RCC 7860 (cell line): ENCODE measurements around the gene CTRB1.
"Not testable (repeated sequence)": the region's sequence is repeated elsewhere in the genome, so short reads cannot be mapped to it uniquely, and the experiment has no call there.

Experiments used
- DNase-seq: peaks from one replicate; pipeline ENCODE4 v3.0.0-alpha.2; 2015; ENCODE audit warnings: low spot score
- FAIRE-seq: peaks from 2 replicates; lab custom pipeline; 2012; peaks lifted over from hg19 to GRCh38; lab: Jason Lieb, UNC

CTRB1 gene

GRCh38 chr16:75238132-75238852 lies 19.5 kb downstream of the CTRB1 start:
- FAIRE-seq (no peak), DNase-seq (no peak)

GRCh38 chr16:75238853-75239541 lies 20.2 kb downstream of the CTRB1 start:
- no peak for FAIRE-seq
- DNase-seq = no peak

- no peak for FAIRE-seq
These were observed 20.8 kb downstream of the CTRB1 start for GRCh38 chr16:75239542-75240122.

GRCh38 chr16:75240633-75241032 lies 21.8 kb downstream of the CTRB1 start:
- FAIRE-seq, DNase-seq: not testable (repeated sequence)

More at GRCh38 chr16:75239542-75240122, 20.8 kb downstream of the CTRB1 start:
- no peak for DNase-seq

- DNase-seq (no peak), FAIRE-seq (no peak)
These were observed 22.6 kb downstream of the CTRB1 start for GRCh38 chr16:75241412-75241811.

- FAIRE-seq (no peak), DNase-seq (no peak)
These were observed 23.2 kb downstream of the CTRB1 start for GRCh38 chr16:75241955-75242354.

- DNase-seq, FAIRE-seq: not testable (repeated sequence)
These were observed 23.8 kb downstream of the CTRB1 start for GRCh38 chr16:75242436-75243078.

GRCh38 chr16:75243667-75244224 lies 25.0 kb downstream of the CTRB1 start:
- DNase-seq (no peak), FAIRE-seq (no peak)

GRCh38 chr16:75244225-75244809 lies 25.5 kb downstream of the CTRB1 start:
- FAIRE-seq (no peak), DNase-seq (no peak)

GRCh38 chr16:75244844-75245758 lies 26.3 kb downstream of the CTRB1 start:
- FAIRE-seq (peak; percentile 89), DNase-seq (peak; percentile 98)

GRCh38 chr16:75246504-75247205 lies 27.9 kb downstream of the CTRB1 start:
- FAIRE-seq (no peak), DNase-seq (no peak)

GRCh38 chr16:75247249-75247648 lies 28.5 kb downstream of the CTRB1 start:
- FAIRE-seq (no peak), DNase-seq (no peak)

- DNase-seq = no peak
- no peak for FAIRE-seq
These were observed 29.4 kb downstream of the CTRB1 start for GRCh38 chr16:75248142-75248535.

GRCh38 chr16:75248536-75249380 lies 30.0 kb downstream of the CTRB1 start:
- FAIRE-seq = no peak

GRCh38 chr16:75249441-75249840 lies 30.7 kb downstream of the CTRB1 start:
- no peak for FAIRE-seq
- DNase-seq = no peak

More at GRCh38 chr16:75248536-75249380, 30.0 kb downstream of the CTRB1 start:
- DNase-seq = no peak

GRCh38 chr16:75250089-75250808 lies 31.5 kb downstream of the CTRB1 start:
- no peak for FAIRE-seq
- DNase-seq = no peak

GRCh38 chr16:75250809-75251279 lies 32.1 kb downstream of the CTRB1 start:
- no peak for FAIRE-seq

More at GRCh38 chr16:75250809-75251279, 32.1 kb downstream of the CTRB1 start:
- peak; percentile 37 for DNase-seq
